Thoracic aorta (tissue), 2 donors: Measurements from ENCODE around the gene ZNF580. TPM values are rescaled to one million over a fixed set of nuclear protein-coding genes. Genes with fewer than 3 reads are reported as not detected.

Source experiments
- ATAC-seq: fragments of 150-250 bp; one replicate; pipeline ENCODE4 v1.8.0; 2017; ENCODE audit warnings: low read depth; ENCODE audit not compliant: insufficient number of reproducible peaks, low FRiP score
- DNase-seq: peaks from one replicate; pipeline ENCODE4 v3.0.0-alpha.2; 2020; ENCODE audit warnings: low spot score
- H3K27ac ChIP-seq, 2 donors: fragments of 200-600 bp; sonication (generic); 1 replicate in 1 of 2; 2 replicates in 1 of 2; pipeline ENCODE4 v1.5.1; 2016; ENCODE audit warnings: mild to moderate bottlenecking in 2 of 2, moderate library complexity in 2 of 2
- H3K27me3 ChIP-seq: fragments of 200-600 bp; sonication (generic); replicated peaks from 2 replicates; pipeline ENCODE4 v1.6.0; 2016; ENCODE audit warnings: mild to moderate bottlenecking; ENCODE audit not compliant: insufficient read depth
- H3K36me3 ChIP-seq: fragments of 200-600 bp; sonication (generic); one replicate; pipeline ENCODE4 v1.5.1; 2016
- H3K4me1 ChIP-seq, 2 donors: fragments of 200-600 bp; sonication (generic); 1 replicate in 1 of 2; 2 replicates in 1 of 2; pipeline versions ENCODE4 v1.5.1 to v1.6.0; 2016; ENCODE audit warnings: low read depth in 2 of 2, mild to moderate bottlenecking in 1 of 2; ENCODE audit not compliant: control insufficient read depth in 1 of 2
- H3K4me3 ChIP-seq: fragments of 200-600 bp; sonication (generic); 2 replicates; pipeline ENCODE4 v1.5.1; 2016; ENCODE audit warnings: mild to moderate bottlenecking
- H3K9me3 ChIP-seq: fragments of 200-600 bp; sonication (generic); 2 replicates; pipeline ENCODE4 v1.5.1; 2016
- CTCF ChIP-seq: fragments of 200-600 bp; sonication (generic); IDR thresholded peaks from one replicate; pipeline ENCODE4 v1.5.1; 2019; ENCODE audit warnings: antibody characterized with exemption
- total RNA-seq, 2 donors: library from RNA; depleted of rRNA; stranded (reverse); fragments of >200 nt; gene quantifications; one replicate each; pipeline versions ENCODE4 v1.1.0 to v1.2.3, GENCODE V29; 2016

ZNF580 gene
- total RNA-seq, 2 donors from 2014 or later, result 46.0 to 65.5 TPM

- DNase-seq (no peak), ATAC-seq (no peak)
- no peaks in the 10 kb centered on the region for H3K27me3 ChIP-seq
- H3K9me3 ChIP-seq, result no peaks in the 10 kb centered on the region
- peaks cover 32% of the 10 kb centered on the region for H3K36me3 ChIP-seq
- no peak overlapping the region for H3K4me3 ChIP-seq
- TF ChIP-seq CTCF, result no peak
- H3K27ac ChIP-seq, result no peak overlapping the region
- H3K4me1 ChIP-seq, result no peaks in the 10 kb centered on the region
Measured at GRCh38 chr19:55615543-55616394, 25.0 kb upstream of the ZNF580 start.

- no peaks in the 10 kb centered on the region for H3K27me3 ChIP-seq
- DNase-seq, result no peak
- peaks cover 32% of the 10 kb centered on the region for H3K36me3 ChIP-seq
- H3K4me1 ChIP-seq, result no peaks in the 10 kb centered on the region
- H3K27ac ChIP-seq, result no peak overlapping the region
- no peak for ATAC-seq
- no peak overlapping the region for H3K4me3 ChIP-seq
- H3K9me3 ChIP-seq, result no peaks in the 10 kb centered on the region
- TF ChIP-seq CTCF, result no peak
Measured at GRCh38 chr19:55616395-55616875, 24.4 kb upstream of the ZNF580 start.

- no peaks in the 10 kb centered on the region for H3K27me3 ChIP-seq
- no peaks in the 10 kb centered on the region for H3K9me3 ChIP-seq
- H3K36me3 ChIP-seq, result peaks cover 32% of the 10 kb centered on the region
- H3K4me1 ChIP-seq, result no peaks in the 10 kb centered on the region
- H3K4me3 ChIP-seq, result no peak overlapping the region
- no peak for ATAC-seq
- no peak for TF ChIP-seq CTCF
- H3K27ac ChIP-seq, result no peak overlapping the region
- DNase-seq, result no peak
Measured at GRCh38 chr19:55617426-55617825, 23.4 kb upstream of the ZNF580 start.

GRCh38 chr19:55618426-55618825 lies 22.4 kb upstream of the ZNF580 start:
- no peak for TF ChIP-seq CTCF
- H3K36me3 ChIP-seq, result peaks cover 32% of the 10 kb centered on the region
- DNase-seq (no peak), ATAC-seq (no peak)
- no peaks in the 10 kb centered on the region for H3K27me3 ChIP-seq
- H3K27ac ChIP-seq, result no peak overlapping the region
- H3K4me1 ChIP-seq, result no peaks in the 10 kb centered on the region
- no peaks in the 10 kb centered on the region for H3K9me3 ChIP-seq
- no peak overlapping the region for H3K4me3 ChIP-seq

- no peak overlapping the region for H3K4me3 ChIP-seq
- no peaks in the 10 kb centered on the region for H3K9me3 ChIP-seq
- H3K27me3 ChIP-seq, result no peaks in the 10 kb centered on the region
- ATAC-seq, result no peak
- H3K36me3 ChIP-seq, result peaks cover 28% of the 10 kb centered on the region
- H3K4me1 ChIP-seq, result no peaks in the 10 kb centered on the region
- no peak overlapping the region for H3K27ac ChIP-seq
- DNase-seq, result no peak
- TF ChIP-seq CTCF, result no peak
Measured at GRCh38 chr19:55619286-55619685, 21.5 kb upstream of the ZNF580 start.
